ENCODE results near the gene STEAP1B.

GRCh38 chr7:22543169-22543568, 43.2 kb upstream of the STEAP1B start:
- TF ChIP-seq, protein P1, sequence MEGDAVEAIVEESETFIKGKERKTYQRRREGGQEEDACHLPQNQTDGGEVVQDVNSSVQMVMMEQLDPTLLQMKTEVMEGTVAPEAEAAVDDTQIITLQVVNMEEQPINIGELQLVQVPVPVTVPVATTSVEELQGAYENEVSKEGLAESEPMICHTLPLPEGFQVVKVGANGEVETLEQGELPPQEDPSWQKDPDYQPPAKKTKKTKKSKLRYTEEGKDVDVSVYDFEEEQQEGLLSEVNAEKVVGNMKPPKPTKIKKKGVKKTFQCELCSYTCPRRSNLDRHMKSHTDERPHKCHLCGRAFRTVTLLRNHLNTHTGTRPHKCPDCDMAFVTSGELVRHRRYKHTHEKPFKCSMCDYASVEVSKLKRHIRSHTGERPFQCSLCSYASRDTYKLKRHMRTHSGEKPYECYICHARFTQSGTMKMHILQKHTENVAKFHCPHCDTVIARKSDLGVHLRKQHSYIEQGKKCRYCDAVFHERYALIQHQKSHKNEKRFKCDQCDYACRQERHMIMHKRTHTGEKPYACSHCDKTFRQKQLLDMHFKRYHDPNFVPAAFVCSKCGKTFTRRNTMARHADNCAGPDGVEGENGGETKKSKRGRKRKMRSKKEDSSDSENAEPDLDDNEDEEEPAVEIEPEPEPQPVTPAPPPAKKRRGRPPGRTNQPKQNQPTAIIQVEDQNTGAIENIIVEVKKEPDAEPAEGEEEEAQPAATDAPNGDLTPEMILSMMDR (conservative IDR thresholded peaks at IDR 0.05 in 1 of 2, IDR thresholded peaks at IDR 0.05 in 1 of 2; ENCODE audit: extremely low read depth in 1 of 2, insufficient read depth in 1 of 2, low read depth in 1 of 2, low read length in 2 of 2): no peak
- no peak for TF ChIP-seq EZH2 (IDR thresholded peaks at IDR 0.05; ENCODE audit: borderline replicate concordance, low read length)
